SK-N-SH (cell line): Measurements from ENCODE around the gene POU6F2. TPM values are rescaled to one million over a fixed set of nuclear protein-coding genes. Genes with fewer than 3 reads are reported as not detected.

Experiments
- CTCF ChIA-PET: fragments of 300-600, 350-600 bp; formaldehyde crosslinking; extraction: SDS; loops from one replicate; lab custom pipeline; 2021; lab: Yijun Ruan, JAX
- POLR2A ChIA-PET: fragments of 350-600 bp; sonication (Branson Sonifier 250); formaldehyde crosslinking; extraction: SDS; loops from one replicate; lab custom pipeline; 2020; ENCODE audit warnings: antibody characterized with exemption, inconsistent platforms; lab: Yijun Ruan, JAX
- DNase-seq: peaks from one replicate; pipeline ENCODE4 v3.0.0; 2012
- H2AFZ ChIP-seq: fragments of 200-600 bp; sonication (generic); 2 replicates; pipeline ENCODE4 v1.8.1; 2016; ENCODE audit warnings: antibody characterized with exemption, mild to moderate bottlenecking, low read depth
- H3F3A ChIP-seq: fragments of 200-600 bp; sonication (generic); replicated peaks from 2 replicates; pipeline ENCODE3; 2016; ENCODE audit warnings: antibody characterized with exemption, mild to moderate bottlenecking; ENCODE audit not compliant: insufficient read depth
- H3K27ac ChIP-seq, 2 experiments: fragments of 200-500 bp in 1 of 2; fragments of 200-600 bp in 1 of 2; sonication (Bioruptor generic) in 1 of 2; sonication (generic), shearing (Covaris generic) in 1 of 2; 2 replicates each; pipeline versions ENCODE4 v1.5.1 to v1.6.1; 2014 to 2016; ENCODE audit warnings: low read depth in 2 of 2, inconsistent platforms in 1 of 2, low read length in 1 of 2, mild to moderate bottlenecking in 1 of 2, mixed read lengths in 1 of 2
- H3K27me3 ChIP-seq: fragments of 200-600 bp; sonication (generic), shearing (Covaris generic); 2 replicates; pipeline ENCODE4 v1.6.1; 2016; ENCODE audit warnings: mixed run types; ENCODE audit not compliant: insufficient read depth
- H3K36me3 ChIP-seq, 2 experiments: fragments of 200-500 bp in 1 of 2; fragments of 200-600 bp in 1 of 2; sonication (Bioruptor generic) in 1 of 2; sonication (generic) in 1 of 2; replicated peaks in 1 of 2; 2 replicates each; pipeline versions ENCODE3 to v1.5.1; 2014 to 2016; ENCODE audit warnings: low read length in 1 of 2, mild to moderate bottlenecking in 1 of 2; ENCODE audit not compliant: insufficient read depth in 2 of 2, control insufficient read depth in 1 of 2
- H3K4me1 ChIP-seq, 2 experiments: fragments of 200-500 bp in 1 of 2; fragments of 200-600 bp in 1 of 2; sonication (Bioruptor generic) in 1 of 2; sonication (generic), shearing (Covaris generic) in 1 of 2; 2 replicates each; pipeline versions ENCODE4 v1.5.1 to v1.6.1; 2014 to 2016; ENCODE audit warnings: low read depth in 1 of 2, low read length in 1 of 2, mixed run types in 1 of 2; ENCODE audit not compliant: insufficient read depth in 2 of 2, control insufficient read depth in 1 of 2
- H3K4me2 ChIP-seq: fragments of 200-600 bp; sonication (generic), shearing (Covaris generic); 2 replicates; pipeline ENCODE4 v1.6.1; 2017; ENCODE audit warnings: mixed run types
- H3K4me3 ChIP-seq, 2 experiments: fragments of 200-500 bp in 1 of 2; fragments of 200-600 bp in 1 of 2; sonication (Bioruptor generic) in 1 of 2; sonication (generic), shearing (Covaris generic) in 1 of 2; 2 replicates each; pipeline versions ENCODE4 v1.5.1 to v1.8.1; 2014 to 2016; ENCODE audit warnings: low read depth in 2 of 2, inconsistent platforms in 1 of 2, low read length in 1 of 2, mild to moderate bottlenecking in 1 of 2, mixed read lengths in 1 of 2, moderate library complexity in 1 of 2
- H3K79me2 ChIP-seq: fragments of 200-600 bp; sonication (generic); 2 replicates; pipeline ENCODE4 v1.8.1; 2017; ENCODE audit warnings: mild to moderate bottlenecking; ENCODE audit not compliant: insufficient read depth
- H3K9ac ChIP-seq: fragments of 200-600 bp; sonication (generic); 2 replicates; pipeline ENCODE4 v1.6.1; 2017; ENCODE audit warnings: mixed run types
- H3K9me2 ChIP-seq: fragments of 200-600 bp; sonication (generic); 2 replicates; pipeline ENCODE4 v1.6.1; 2017; ENCODE audit warnings: mixed run types
- H3K9me3 ChIP-seq: fragments of 200-600 bp; sonication (generic); 2 replicates; pipeline ENCODE4 v1.6.1; 2017; ENCODE audit warnings: mixed run types, mild to moderate bottlenecking, moderate library complexity
- H4K20me1 ChIP-seq: fragments of 200-600 bp; sonication (generic); 2 replicates; pipeline ENCODE4 v1.6.1; 2017; ENCODE audit warnings: mild to moderate bottlenecking, mixed run types; ENCODE audit not compliant: insufficient read depth
- CHD2 ChIP-seq: fragments of 150-350 bp; IDR thresholded peaks from 2 replicates; pipeline ENCODE4 v1.6.1; 2018; ENCODE audit warnings: low read length; ENCODE audit not compliant: partially characterized antibody
- ELF1 ChIP-seq: IDR thresholded peaks from 2 replicates; pipeline ENCODE4 v1.4.0; 2012
- FOSL2 ChIP-seq: IDR thresholded peaks from 2 replicates; pipeline ENCODE4 v1.4.0; 2012; ENCODE audit warnings: low read depth, mild to moderate bottlenecking, moderate library complexity, borderline replicate concordance
- FOXJ3 ChIP-seq: sonication (generic); formaldehyde crosslinking; IDR thresholded peaks from 2 replicates; pipeline ENCODE4 v1.5.1; 2020; ENCODE audit warnings: mild to moderate bottlenecking, missing genetic modification reagents
- FOXM1 ChIP-seq: IDR thresholded peaks from 2 replicates; pipeline ENCODE4 v1.4.0; 2012; ENCODE audit warnings: low read depth, mild to moderate bottlenecking
- GATA2 ChIP-seq: sonication (generic); formaldehyde crosslinking; IDR thresholded peaks from 2 replicates; pipeline ENCODE4 v1.5.0; 2020; ENCODE audit warnings: mild to moderate bottlenecking, missing genetic modification reagents
- MAX ChIP-seq: IDR thresholded peaks from 2 replicates; pipeline ENCODE4 v1.4.0; 2012; ENCODE audit warnings: low read depth
- MXI1 ChIP-seq: IDR thresholded peaks from 2 replicates; pipeline ENCODE4 v1.6.1; 2012; ENCODE audit warnings: mild to moderate bottlenecking, low read depth, low read length, improper control_type of control experiment
- NFIC ChIP-seq: IDR thresholded peaks from 2 replicates; pipeline ENCODE4 v1.4.0; 2012; ENCODE audit warnings: borderline replicate concordance
- NRF1 ChIP-seq: IDR thresholded peaks from 2 replicates; pipeline ENCODE4 v1.6.1; 2012; ENCODE audit warnings: low read depth, mild to moderate bottlenecking, low read length
- RAD21 ChIP-seq: IDR thresholded peaks from 2 replicates; pipeline ENCODE4 v1.6.1; 2012; ENCODE audit warnings: mild to moderate bottlenecking, low read length
- RFX5 ChIP-seq: IDR thresholded peaks from 2 replicates; pipeline ENCODE4 v1.6.1; 2012; ENCODE audit warnings: mild to moderate bottlenecking, improper control_type of control experiment, low read length
- SIN3A ChIP-seq: IDR thresholded peaks from 2 replicates; pipeline ENCODE4 v1.6.1; 2012; ENCODE audit warnings: low read depth, mild to moderate bottlenecking, low read length, moderate library complexity, borderline replicate concordance
- SMC3 ChIP-seq: IDR thresholded peaks from 2 replicates; pipeline ENCODE4 v1.6.1; 2012; ENCODE audit warnings: low read depth, low read length, improper control_type of control experiment
- TAF1 ChIP-seq: IDR thresholded peaks from 2 replicates; pipeline ENCODE4 v1.6.1; 2012; ENCODE audit warnings: low read depth, mild to moderate bottlenecking, low read length, moderate library complexity, borderline replicate concordance
- TEAD4 ChIP-seq: IDR thresholded peaks from 2 replicates; pipeline ENCODE4 v1.4.0; 2012; ENCODE audit warnings: mild to moderate bottlenecking, borderline replicate concordance; ENCODE audit not compliant: insufficient read depth
- USF2 ChIP-seq: fragments of 150-350 bp; IDR thresholded peaks from 2 replicates; pipeline ENCODE4 v1.6.1; 2017; ENCODE audit warnings: antibody characterized with exemption, low read length, low read depth, borderline replicate concordance
- WGBS: methylation state at CpG from one replicate; pipeline ENCODE4 v1.1.6; 2017; ENCODE audit warnings: low lambda C conversion rate; 5-methylcytosine and 5-hydroxymethylcytosine counted together
- polyA plus RNA-seq, 3 experiments: library from polyadenylated mRNA; depleted of rRNA; stranded (reverse); fragments of >200 nt; gene quantifications; 2 replicates each; pipeline ENCODE4 v1.2.3, GENCODE V29; 2012

The POU6F2 gene
- polyA plus RNA-seq, 1 of the 3 experiments (the other 2 are of a cell fraction), result under 0.01 TPM

- WGBS, result 0% methylated on average over 1 of the region's 1 CpG
- POLR2A ChIA-PET, result no interaction called here
Measured at GRCh38 chr7:39105720-39106119, 128.0 kb downstream of the POU6F2 start.

GRCh38 chr7:39125846-39126245 is 148.1 kb downstream of the POU6F2 start:
- Histone ChIP-seq H3F3A (no peaks in the 10 kb centered on the region), H2AFZ (no peak overlapping the region), H3K79me2 (no peaks in the 10 kb centered on the region), H3K9me3 (no peaks in the 10 kb centered on the region), H4K20me1 (no peaks in the 10 kb centered on the region), H3K27me3 (no peaks in the 10 kb centered on the region), H3K36me3 (no peaks in the 10 kb centered on the region), H3K4me1 (no peaks in the 10 kb centered on the region), H3K9me2 (no peaks in the 10 kb centered on the region), H3K27ac (no peak overlapping the region), H3K9ac (no peak overlapping the region), H3K4me2 (no peak overlapping the region), H3K4me3 (no peak overlapping the region)
- ChIA-PET POLR2A (no interaction called here), CTCF (interaction anchor here (0.6 kb wide), 1 partner anchor 557 kb away, joined by 4 read pairs; no protein-coding TSS in a partner anchor)
- 0% methylated on average over 3 of the region's 3 CpGs for WGBS
- no peak for DNase-seq
- TF ChIP-seq SIN3A (no peak), TAF1 (no peak), NFIC (no peak), FOXJ3 (CRISPR knock-in tag) (no peak), GATA2 (CRISPR knock-in tag) (no peak), MAX (no peak)

More at GRCh38 chr7:39105720-39106119, 128.0 kb downstream of the POU6F2 start:
- H4K20me1 ChIP-seq, result no peaks in the 10 kb centered on the region
- CTCF ChIA-PET, result interaction anchor here (1.1 kb wide), 1 partner anchor 13 kb away, joined by 3 read pairs; no protein-coding TSS in a partner anchor
- H3K9ac ChIP-seq, result no peak overlapping the region
- no peak for DNase-seq
- H3K27me3 ChIP-seq, result peaks cover 5% of the 10 kb centered on the region; the same call in 1 of the 2 replicates
- TF ChIP-seq ELF1, result no peak
- TF ChIP-seq NRF1, result no peak
- no peak for TF ChIP-seq RAD21
- no peak for TF ChIP-seq RFX5
- TF ChIP-seq MAX, result no peak
- no peak for TF ChIP-seq SMC3
- no peak for TF ChIP-seq MXI1
- no peak for TF ChIP-seq GATA2 (CRISPR knock-in tag)
- no peak for TF ChIP-seq FOXJ3 (CRISPR knock-in tag)
- no peak for TF ChIP-seq FOXM1
- TF ChIP-seq USF2, result no peak
- TF ChIP-seq FOSL2, result no peak
- TF ChIP-seq TEAD4, result no peak
- TF ChIP-seq NFIC, result no peak
- no peak for TF ChIP-seq CHD2
- TF ChIP-seq, all 33 proteins: peak for 0
- Histone ChIP-seq H3F3A (no peaks in the 10 kb centered on the region), H3K4me2 (no peak overlapping the region), H3K9me3 (no peaks in the 10 kb centered on the region), H3K36me3 (no peaks in the 10 kb centered on the region), H3K27ac (no peak overlapping the region), H2AFZ (no peak overlapping the region), H3K4me1 (no peaks in the 10 kb centered on the region), H3K79me2 (no peaks in the 10 kb centered on the region), H3K9me2 (no peaks in the 10 kb centered on the region; the same call in 1 of the 2 replicates), H3K4me3 (no peak overlapping the region)
